ENCODE data around the gene ROR2.

DNA sequence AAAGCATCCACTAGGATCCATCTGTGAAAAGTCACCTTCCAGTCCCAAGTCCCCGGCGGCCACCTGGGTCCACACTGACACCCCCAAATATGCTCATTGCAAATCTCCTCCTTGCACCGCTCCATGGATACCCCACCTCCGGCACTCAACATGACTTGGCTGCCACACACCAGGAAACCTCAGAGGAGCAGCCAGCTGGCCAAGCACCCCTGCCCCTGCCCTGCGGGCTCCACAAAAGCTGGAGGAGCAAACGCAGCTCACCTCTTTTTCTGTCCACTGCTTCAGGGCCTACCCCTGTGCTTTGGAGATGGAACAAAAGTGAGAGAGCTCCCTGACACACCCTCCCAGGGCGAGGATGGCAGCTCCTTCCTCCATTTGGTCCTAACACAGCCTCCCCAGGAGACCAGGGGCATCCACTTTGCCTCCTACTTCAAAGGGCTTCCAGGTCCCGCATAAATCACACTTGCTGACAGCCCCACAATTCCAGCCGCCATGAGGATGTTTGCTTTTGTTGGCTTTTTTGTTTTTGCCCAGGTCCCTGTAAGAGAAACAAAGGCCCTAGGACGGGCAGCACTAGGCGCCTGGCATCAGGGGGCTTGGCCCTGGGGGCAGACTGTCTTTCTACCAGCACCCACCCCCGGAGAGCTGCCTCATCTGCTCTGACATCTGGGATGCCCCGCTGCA, 14.8 kb downstream of the ROR2 start:
- no peak for TF ChIP-seq EZH2 (IDR thresholded peaks at IDR 0.05; ENCODE audit: low read depth, unreplicated experiment)
- TF ChIP-seq, protein P1, sequence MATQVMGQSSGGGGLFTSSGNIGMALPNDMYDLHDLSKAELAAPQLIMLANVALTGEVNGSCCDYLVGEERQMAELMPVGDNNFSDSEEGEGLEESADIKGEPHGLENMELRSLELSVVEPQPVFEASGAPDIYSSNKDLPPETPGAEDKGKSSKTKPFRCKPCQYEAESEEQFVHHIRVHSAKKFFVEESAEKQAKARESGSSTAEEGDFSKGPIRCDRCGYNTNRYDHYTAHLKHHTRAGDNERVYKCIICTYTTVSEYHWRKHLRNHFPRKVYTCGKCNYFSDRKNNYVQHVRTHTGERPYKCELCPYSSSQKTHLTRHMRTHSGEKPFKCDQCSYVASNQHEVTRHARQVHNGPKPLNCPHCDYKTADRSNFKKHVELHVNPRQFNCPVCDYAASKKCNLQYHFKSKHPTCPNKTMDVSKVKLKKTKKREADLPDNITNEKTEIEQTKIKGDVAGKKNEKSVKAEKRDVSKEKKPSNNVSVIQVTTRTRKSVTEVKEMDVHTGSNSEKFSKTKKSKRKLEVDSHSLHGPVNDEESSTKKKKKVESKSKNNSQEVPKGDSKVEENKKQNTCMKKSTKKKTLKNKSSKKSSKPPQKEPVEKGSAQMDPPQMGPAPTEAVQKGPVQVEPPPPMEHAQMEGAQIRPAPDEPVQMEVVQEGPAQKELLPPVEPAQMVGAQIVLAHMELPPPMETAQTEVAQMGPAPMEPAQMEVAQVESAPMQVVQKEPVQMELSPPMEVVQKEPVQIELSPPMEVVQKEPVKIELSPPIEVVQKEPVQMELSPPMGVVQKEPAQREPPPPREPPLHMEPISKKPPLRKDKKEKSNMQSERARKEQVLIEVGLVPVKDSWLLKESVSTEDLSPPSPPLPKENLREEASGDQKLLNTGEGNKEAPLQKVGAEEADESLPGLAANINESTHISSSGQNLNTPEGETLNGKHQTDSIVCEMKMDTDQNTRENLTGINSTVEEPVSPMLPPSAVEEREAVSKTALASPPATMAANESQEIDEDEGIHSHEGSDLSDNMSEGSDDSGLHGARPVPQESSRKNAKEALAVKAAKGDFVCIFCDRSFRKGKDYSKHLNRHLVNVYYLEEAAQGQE (IDR thresholded peaks at IDR 0.05; ENCODE audit: unreplicated experiment): no peak
- TF ChIP-seq EZH2phosphoT487 (IDR thresholded peaks at IDR 0.05; ENCODE audit: unreplicated experiment): no peak
- no peak for TF ChIP-seq POLR2AphosphoS5 (IDR thresholded peaks at IDR 0.05; ENCODE audit: low read depth)
- TF ChIP-seq, protein P2, sequence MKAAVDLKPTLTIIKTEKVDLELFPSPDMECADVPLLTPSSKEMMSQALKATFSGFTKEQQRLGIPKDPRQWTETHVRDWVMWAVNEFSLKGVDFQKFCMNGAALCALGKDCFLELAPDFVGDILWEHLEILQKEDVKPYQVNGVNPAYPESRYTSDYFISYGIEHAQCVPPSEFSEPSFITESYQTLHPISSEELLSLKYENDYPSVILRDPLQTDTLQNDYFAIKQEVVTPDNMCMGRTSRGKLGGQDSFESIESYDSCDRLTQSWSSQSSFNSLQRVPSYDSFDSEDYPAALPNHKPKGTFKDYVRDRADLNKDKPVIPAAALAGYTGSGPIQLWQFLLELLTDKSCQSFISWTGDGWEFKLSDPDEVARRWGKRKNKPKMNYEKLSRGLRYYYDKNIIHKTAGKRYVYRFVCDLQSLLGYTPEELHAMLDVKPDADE (IDR thresholded peaks at IDR 0.05): no peak
- no peak for TF ChIP-seq CTCF (conservative IDR thresholded peaks at IDR 0.05; ENCODE audit: low read depth in 2 of 2)
- no peak for TF ChIP-seq NANOG (IDR thresholded peaks at IDR 0.05; ENCODE audit: borderline replicate concordance)
- TF ChIP-seq JUNB (IDR thresholded peaks at IDR 0.05; ENCODE audit: unreplicated experiment): no peak
- no peak for TF ChIP-seq ZNF114 (CRISPR knock-in tag; IDR thresholded peaks at IDR 0.05)
- TF ChIP-seq, protein P3, sequence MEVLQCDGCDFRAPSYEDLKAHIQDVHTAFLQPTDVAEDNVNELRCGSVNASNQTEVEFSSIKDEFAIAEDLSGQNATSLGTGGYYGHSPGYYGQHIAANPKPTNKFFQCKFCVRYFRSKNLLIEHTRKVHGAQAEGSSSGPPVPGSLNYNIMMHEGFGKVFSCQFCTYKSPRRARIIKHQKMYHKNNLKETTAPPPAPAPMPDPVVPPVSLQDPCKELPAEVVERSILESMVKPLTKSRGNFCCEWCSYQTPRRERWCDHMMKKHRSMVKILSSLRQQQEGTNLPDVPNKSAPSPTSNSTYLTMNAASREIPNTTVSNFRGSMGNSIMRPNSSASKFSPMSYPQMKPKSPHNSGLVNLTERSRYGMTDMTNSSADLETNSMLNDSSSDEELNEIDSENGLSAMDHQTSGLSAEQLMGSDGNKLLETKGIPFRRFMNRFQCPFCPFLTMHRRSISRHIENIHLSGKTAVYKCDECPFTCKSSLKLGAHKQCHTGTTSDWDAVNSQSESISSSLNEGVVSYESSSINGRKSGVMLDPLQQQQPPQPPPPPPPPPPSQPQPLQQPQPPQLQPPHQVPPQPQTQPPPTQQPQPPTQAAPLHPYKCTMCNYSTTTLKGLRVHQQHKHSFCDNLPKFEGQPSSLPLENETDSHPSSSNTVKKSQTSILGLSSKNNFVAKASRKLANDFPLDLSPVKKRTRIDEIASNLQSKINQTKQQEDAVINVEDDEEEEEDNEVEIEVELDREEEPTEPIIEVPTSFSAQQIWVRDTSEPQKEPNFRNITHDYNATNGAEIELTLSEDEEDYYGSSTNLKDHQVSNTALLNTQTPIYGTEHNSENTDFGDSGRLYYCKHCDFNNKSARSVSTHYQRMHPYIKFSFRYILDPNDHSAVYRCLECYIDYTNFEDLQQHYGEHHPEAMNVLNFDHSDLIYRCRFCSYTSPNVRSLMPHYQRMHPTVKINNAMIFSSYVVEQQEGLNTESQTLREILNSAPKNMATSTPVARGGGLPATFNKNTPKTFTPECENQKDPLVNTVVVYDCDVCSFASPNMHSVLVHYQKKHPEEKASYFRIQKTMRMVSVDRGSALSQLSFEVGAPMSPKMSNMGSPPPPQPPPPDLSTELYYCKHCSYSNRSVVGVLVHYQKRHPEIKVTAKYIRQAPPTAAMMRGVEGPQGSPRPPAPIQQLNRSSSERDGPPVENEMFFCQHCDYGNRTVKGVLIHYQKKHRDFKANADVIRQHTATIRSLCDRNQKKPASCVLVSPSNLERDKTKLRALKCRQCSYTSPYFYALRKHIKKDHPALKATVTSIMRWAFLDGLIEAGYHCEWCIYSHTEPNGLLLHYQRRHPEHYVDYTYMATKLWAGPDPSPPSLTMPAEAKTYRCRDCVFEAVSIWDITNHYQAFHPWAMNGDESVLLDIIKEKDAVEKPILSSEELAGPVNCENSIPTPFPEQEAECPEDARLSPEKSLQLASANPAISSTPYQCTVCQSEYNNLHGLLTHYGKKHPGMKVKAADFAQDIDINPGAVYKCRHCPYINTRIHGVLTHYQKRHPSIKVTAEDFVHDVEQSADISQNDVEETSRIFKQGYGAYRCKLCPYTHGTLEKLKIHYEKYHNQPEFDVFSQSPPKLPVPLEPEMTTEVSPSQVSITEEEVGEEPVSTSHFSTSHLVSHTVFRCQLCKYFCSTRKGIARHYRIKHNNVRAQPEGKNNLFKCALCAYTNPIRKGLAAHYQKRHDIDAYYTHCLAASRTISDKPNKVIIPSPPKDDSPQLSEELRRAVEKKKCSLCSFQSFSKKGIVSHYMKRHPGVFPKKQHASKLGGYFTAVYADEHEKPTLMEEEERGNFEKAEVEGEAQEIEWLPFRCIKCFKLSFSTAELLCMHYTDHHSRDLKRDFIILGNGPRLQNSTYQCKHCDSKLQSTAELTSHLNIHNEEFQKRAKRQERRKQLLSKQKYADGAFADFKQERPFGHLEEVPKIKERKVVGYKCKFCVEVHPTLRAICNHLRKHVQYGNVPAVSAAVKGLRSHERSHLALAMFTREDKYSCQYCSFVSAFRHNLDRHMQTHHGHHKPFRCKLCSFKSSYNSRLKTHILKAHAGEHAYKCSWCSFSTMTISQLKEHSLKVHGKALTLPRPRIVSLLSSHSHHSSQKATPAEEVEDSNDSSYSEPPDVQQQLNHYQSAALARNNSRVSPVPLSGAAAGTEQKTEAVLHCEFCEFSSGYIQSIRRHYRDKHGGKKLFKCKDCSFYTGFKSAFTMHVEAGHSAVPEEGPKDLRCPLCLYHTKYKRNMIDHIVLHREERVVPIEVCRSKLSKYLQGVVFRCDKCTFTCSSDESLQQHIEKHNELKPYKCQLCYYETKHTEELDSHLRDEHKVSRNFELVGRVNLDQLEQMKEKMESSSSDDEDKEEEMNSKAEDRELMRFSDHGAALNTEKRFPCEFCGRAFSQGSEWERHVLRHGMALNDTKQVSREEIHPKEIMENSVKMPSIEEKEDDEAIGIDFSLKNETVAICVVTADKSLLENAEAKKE (CRISPR knock-in tag; IDR thresholded peaks at IDR 0.05): no peak

Data from GM23338 (cell line).